ENCODE results near the gene CD247.

Gene CD247

DNA sequence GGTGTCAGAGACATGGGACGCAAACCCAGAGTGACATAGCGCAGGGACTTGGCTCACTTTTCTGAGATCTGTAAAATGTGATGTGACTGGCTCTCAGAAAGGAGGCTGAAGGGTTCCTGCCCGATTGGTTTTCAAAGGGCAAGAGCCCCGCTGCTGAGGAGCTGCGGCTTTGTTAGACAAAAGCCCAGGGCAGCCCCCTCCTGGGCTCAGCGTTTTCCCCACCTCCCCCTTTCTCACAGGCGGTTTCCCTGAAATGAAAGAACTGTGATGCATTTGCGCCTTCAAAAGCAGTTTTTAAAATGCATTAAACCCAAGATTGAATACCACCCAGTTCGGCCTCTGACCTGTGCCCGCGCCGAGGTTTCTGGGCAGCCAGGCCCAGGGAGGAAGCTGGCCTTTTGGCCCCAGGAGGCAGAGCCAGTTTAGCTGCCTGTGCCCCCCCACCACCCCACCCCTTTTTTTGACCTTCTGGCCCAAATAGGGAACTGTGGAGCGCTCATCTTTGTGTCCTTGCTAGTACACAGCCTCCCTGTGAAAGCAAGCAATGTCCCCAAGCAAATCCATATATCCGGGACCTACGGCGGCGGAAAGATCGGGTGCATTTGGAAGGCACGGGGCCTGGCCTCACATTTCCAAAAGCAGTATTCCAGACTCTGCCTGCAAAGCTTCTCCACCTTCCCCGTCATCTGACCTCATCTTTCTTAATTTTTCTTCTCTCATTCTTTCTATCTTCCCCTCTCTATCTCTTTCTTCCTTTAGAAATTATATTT lies 28.6 kb downstream of the CD247 start:
- DNase-seq (ENCODE audit: low read depth in 2 of 2) = peak in 1 of 2 donors; percentile 68

- no peak for DNase-seq (ENCODE audit: low read depth in 2 of 2)
These were observed 29.5 kb downstream of the CD247 start for GRCh38 chr1:167488786-167489185.

- DNase-seq (ENCODE audit: low read depth in 2 of 2) = no peak
These were observed 30.7 kb downstream of the CD247 start for GRCh38 chr1:167487614-167488013.

GRCh38 chr1:167486090-167486824 lies 32.1 kb downstream of the CD247 start:
- no peak for DNase-seq (ENCODE audit: low read depth in 2 of 2)

- DNase-seq (ENCODE audit: low read depth in 2 of 2) = no peak
These were observed 33.4 kb downstream of the CD247 start for GRCh38 chr1:167484726-167485502.

DNA sequence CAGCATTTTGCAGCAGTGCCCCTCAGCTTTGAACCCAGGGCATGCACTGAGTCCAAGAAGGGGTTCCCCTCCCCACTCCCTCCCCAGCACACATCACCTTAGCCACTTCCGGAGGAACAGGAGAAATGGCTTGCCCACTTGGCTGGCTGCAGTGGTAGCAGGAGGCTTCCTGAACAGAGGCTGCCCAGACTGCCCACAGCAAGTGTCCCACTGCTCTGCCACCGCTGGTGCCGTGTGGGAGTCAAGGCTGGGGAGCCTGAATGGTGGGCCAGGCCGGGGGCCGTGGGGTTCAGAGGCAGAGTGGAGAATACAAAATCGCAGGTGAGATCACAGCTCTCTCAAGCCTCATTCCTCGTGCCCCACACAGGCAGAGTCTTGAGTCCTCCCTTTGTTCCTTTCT lies 34.5 kb downstream of the CD247 start:
- DNase-seq (ENCODE audit: low read depth in 2 of 2) = no peak

- no peak for DNase-seq (ENCODE audit: low read depth in 2 of 2)
These were observed 36.1 kb downstream of the CD247 start for GRCh38 chr1:167482184-167482583.

GRCh38 chr1:167479331-167479979 lies 38.9 kb downstream of the CD247 start:
- no peak for DNase-seq (ENCODE audit: low read depth in 2 of 2)

GRCh38 chr1:167477986-167478385 lies 40.3 kb downstream of the CD247 start:
- no peak for DNase-seq (ENCODE audit: low read depth in 2 of 2)

DNA sequence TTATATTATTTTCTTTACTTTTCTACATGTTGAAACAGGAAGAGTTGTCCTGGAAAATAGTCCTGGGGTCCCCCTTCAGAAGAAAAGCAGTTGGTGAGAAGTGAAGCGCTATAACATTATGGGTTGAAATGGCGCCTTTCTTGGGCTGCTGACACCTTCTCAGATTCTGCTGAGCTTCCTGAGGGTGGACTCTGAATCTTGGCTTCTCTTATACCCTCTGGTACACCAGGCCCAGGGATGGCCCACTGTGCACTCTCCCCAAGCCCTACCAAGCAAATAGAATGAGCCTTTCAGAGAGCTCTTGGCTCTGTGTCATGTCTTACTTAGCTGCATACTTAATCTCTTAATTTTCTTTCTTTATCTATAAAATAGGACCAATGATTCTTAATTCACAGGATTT lies 42.3 kb downstream of the CD247 start:
- DNase-seq (ENCODE audit: low read depth in 2 of 2) = no peak

DNA sequence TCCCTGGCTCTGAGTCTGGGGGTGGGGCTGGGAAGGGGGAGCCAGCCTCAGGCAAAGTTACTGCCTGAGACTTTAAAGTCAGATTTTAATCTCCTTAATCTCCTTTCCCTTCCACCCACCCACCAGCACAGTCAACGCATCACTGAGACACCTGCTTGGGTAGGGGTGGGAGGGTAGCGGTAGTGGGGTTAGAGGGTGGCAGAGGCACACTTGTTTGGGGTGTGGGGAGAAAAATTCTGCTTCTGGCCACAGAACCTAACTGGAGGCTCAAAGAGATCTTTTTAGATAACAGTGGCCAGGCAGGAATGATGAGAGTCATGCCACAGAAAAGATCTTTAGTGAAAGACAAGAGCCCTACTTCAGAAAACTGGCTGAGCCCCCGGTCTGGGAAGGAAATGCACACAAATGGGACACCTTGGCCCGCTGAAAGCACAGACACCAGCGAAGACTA lies 44.1 kb downstream of the CD247 start:
- DNase-seq (ENCODE audit: low read depth in 2 of 2) = no peak

DNA sequence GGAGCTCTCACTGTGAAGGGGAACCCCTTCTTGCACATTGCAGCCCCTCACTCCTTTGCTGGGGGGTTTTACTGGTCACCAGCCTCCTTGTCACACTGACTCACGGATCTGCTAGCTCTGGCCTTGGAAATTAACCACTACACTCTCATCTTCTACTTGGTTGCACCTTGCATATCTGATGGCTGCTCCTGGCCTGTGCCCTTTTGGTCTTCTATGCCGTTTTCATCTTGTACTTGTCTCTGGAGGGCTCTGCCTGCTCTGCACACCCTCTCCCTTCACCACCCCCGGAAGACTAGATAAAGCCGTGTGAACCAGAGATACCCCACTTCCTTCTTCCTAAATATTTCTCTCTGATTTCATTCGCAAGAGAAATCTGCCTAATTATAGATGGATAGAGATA lies 44.6 kb downstream of the CD247 start:
- no peak for DNase-seq (ENCODE audit: low read depth in 2 of 2)

GRCh38 chr1:167472752-167473521 lies 45.4 kb downstream of the CD247 start:
- DNase-seq (ENCODE audit: low read depth in 2 of 2) = no peak

- DNase-seq (ENCODE audit: low read depth in 2 of 2) = no peak
These were observed 46.8 kb downstream of the CD247 start for GRCh38 chr1:167471568-167471967.

GRCh38 chr1:167469280-167469965 lies 48.9 kb downstream of the CD247 start:
- no peak for DNase-seq (ENCODE audit: low read depth in 2 of 2)

DNA sequence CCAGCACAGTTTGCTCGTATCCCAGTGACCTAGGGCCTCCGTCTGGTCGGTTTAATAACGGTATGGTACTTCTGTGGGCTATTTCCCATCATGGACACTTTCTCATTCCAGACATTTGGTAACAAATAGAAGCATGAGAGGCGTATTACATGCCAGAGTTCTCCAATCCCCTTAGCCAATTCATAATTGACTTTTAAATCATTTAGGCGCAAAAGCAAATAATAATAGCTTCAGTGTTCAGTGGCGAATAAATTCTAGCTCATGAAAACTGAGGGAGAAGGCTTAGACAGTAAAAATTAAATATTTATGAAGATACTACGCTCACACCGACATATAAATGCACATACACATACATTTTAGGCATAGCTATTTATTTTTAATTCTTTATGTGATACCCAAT lies 50.6 kb downstream of the CD247 start:
- no peak for DNase-seq (ENCODE audit: low read depth in 2 of 2)

- no peak for DNase-seq (ENCODE audit: low read depth in 2 of 2)
These were observed 51.1 kb downstream of the CD247 start for GRCh38 chr1:167467126-167467710.

- no peak for DNase-seq (ENCODE audit: low read depth in 2 of 2)
These were observed 52.6 kb downstream of the CD247 start for GRCh38 chr1:167465743-167466142.

GRCh38 chr1:167465018-167465417 lies 53.3 kb downstream of the CD247 start:
- DNase-seq (ENCODE audit: low read depth in 2 of 2) = no peak
